NCI-H1092 treated with DMSO at 0.1 percent for 48 hours (cell line): ENCODE measurements around the gene IFNL3.
A peak's percentile ranks its signal among the peaks of the same experiment; 100 is the strongest.
"Not testable (repeated sequence)": the region's sequence is repeated elsewhere in the genome, so short reads cannot be mapped to it uniquely, and the experiment has no call there.

Source experiments
- DNase-seq: peaks from one replicate; lab custom pipeline; 2025; lab: John Stamatoyannopoulos, UW

IFNL3 gene

GRCh38 chr19:39253374-39254149 lies 8.8 kb upstream of the IFNL3 start:
- no peak for DNase-seq

GRCh38 chr19:39252458-39252857 lies 7.7 kb upstream of the IFNL3 start:
- DNase-seq, result no peak

- DNase-seq, result no peak
Measured at GRCh38 chr19:39251846-39252245, 7.0 kb upstream of the IFNL3 start.

GRCh38 chr19:39251081-39251480 lies 6.3 kb upstream of the IFNL3 start:
- DNase-seq, result no peak

- no peak for DNase-seq
Measured at GRCh38 chr19:39248806-39249205, 4.0 kb upstream of the IFNL3 start, which contains the start of gene IFNL4. Gene IFNL4, minus strand, starts transcription at chr19:39248856.

- no peak for DNase-seq
Measured at GRCh38 chr19:39247701-39248664, 3.2 kb upstream of the IFNL3 start.

- peak; percentile 12 for DNase-seq
Measured at GRCh38 chr19:39246951-39247669, 2.3 kb upstream of the IFNL3 start.

GRCh38 chr19:39245166-39245565 lies 360 bp upstream of the IFNL3 start:
- not testable (repeated sequence) for DNase-seq

- DNase-seq, result not testable (repeated sequence)
Measured at GRCh38 chr19:39243741-39244140, 1.1 kb downstream of the IFNL3 start.

- DNase-seq, result no peak
Measured at GRCh38 chr19:39240421-39240820, 4.4 kb downstream of the IFNL3 start.

GRCh38 chr19:39238944-39239343 lies 5.9 kb downstream of the IFNL3 start:
- DNase-seq, result no peak

- no peak for DNase-seq
Measured at GRCh38 chr19:39238209-39238608, 6.6 kb downstream of the IFNL3 start.

GRCh38 chr19:39237200-39238184 lies 7.3 kb downstream of the IFNL3 start:
- no peak for DNase-seq

- no peak for DNase-seq
Measured at GRCh38 chr19:39236527-39236926, 8.3 kb downstream of the IFNL3 start.

GRCh38 chr19:39232708-39233107 lies 12.1 kb downstream of the IFNL3 start:
- DNase-seq, result no peak

- DNase-seq, result no peak
Measured at GRCh38 chr19:39230096-39230764, 14.6 kb downstream of the IFNL3 start.

GRCh38 chr19:39224910-39225309 lies 19.9 kb downstream of the IFNL3 start:
- no peak for DNase-seq

- DNase-seq, result no peak
Measured at GRCh38 chr19:39223703-39224279, 21.0 kb downstream of the IFNL3 start.

- DNase-seq, result not testable (repeated sequence)
Measured at GRCh38 chr19:39219108-39219507, 25.7 kb downstream of the IFNL3 start.
